SU-DHL-6 (cell line): ENCODE measurements around the gene MALRD1.

Experiments
- H2AFZ ChIP-seq: fragments of 200-600 bp; sonication (generic); 2 replicates; pipeline ENCODE4 v1.6.1; 2014; ENCODE audit warnings: low read depth, mild to moderate bottlenecking, moderate library complexity, mixed read lengths, antibody characterized with exemption, low read length; ENCODE audit not compliant: severe bottlenecking
- H3F3A ChIP-seq: fragments of 200-600 bp; shearing (Covaris generic); 2 replicates; pipeline ENCODE4 v1.6.0; 2016; ENCODE audit warnings: antibody characterized with exemption, mild to moderate bottlenecking; ENCODE audit not compliant: insufficient read depth
- H3K27ac ChIP-seq: fragments of 200-600 bp; sonication (generic); 2 replicates; pipeline ENCODE4 v1.5.1; 2016; ENCODE audit warnings: low read depth, mild to moderate bottlenecking, low read length, moderate library complexity, mixed read lengths
- H3K27me3 ChIP-seq: fragments of 200-600 bp; sonication (generic), shearing (Covaris generic); 2 replicates; pipeline ENCODE4 v1.6.0; 2014; ENCODE audit warnings: mild to moderate bottlenecking, low read length
- H3K36me3 ChIP-seq: fragments of 200-600 bp; sonication (generic); 2 replicates; pipeline ENCODE4 v1.6.1; 2014; ENCODE audit warnings: mild to moderate bottlenecking, low read length, mixed read lengths
- H3K4me2 ChIP-seq: fragments of 300-600, 200-600 bp; shearing (Covaris generic), sonication (generic); 2 replicates; pipeline ENCODE4 v1.6.0; 2014; ENCODE audit warnings: low read length, low read depth, mild to moderate bottlenecking; ENCODE audit not compliant: poor library complexity, severe bottlenecking
- H3K4me3 ChIP-seq: fragments of 200-600 bp; sonication (generic); 2 replicates; pipeline ENCODE4 v1.5.1; 2014; ENCODE audit warnings: antibody characterized with exemption, low read length, mild to moderate bottlenecking, mixed read lengths; ENCODE audit not compliant: insufficient read depth, poor library complexity, severe bottlenecking
- H3K79me2 ChIP-seq: fragments of 200-600 bp; sonication (generic); 2 replicates; pipeline ENCODE4 v1.6.1; 2014; ENCODE audit warnings: mild to moderate bottlenecking, low read length, moderate library complexity; ENCODE audit not compliant: insufficient read depth
- H3K9ac ChIP-seq: fragments of 200-600 bp; sonication (generic); 2 replicates; pipeline ENCODE4 v1.7.0; 2014; ENCODE audit warnings: mild to moderate bottlenecking, low read length
- H3K9me2 ChIP-seq: fragments of 200-600 bp; sonication (generic); replicated peaks from 2 replicates; pipeline ENCODE4 v1.6.1; 2014; ENCODE audit warnings: low read length; ENCODE audit not compliant: insufficient read depth
- H3K9me3 ChIP-seq: fragments of 200-600 bp; sonication (generic); 2 replicates; pipeline ENCODE4 v1.6.1; 2014; ENCODE audit warnings: low read length, mixed read lengths; ENCODE audit not compliant: insufficient read depth
- H4K20me1 ChIP-seq: fragments of 200-600 bp; sonication (generic); 2 replicates; pipeline ENCODE4 v1.6.1; 2014; ENCODE audit warnings: low read depth, mild to moderate bottlenecking, antibody characterized with exemption, low read length, moderate library complexity, mixed read lengths
- EZH2phosphoT487 ChIP-seq: fragments of 200-600 bp; sonication (generic), shearing (Covaris generic); conservative IDR thresholded peaks from 2 replicates; pipeline ENCODE4 v1.6.1; 2018; ENCODE audit warnings: mild to moderate bottlenecking, antibody characterized with exemption, low read length, moderate library complexity, mixed read lengths
- TF ChIP-seq, protein P1 (sequence below): fragments of 200-600 bp; sonication (generic); IDR thresholded peaks from one replicate; pipeline ENCODE4 v1.5.1; 2017; ENCODE audit warnings: antibody characterized with exemption, mild to moderate bottlenecking, low read length, moderate library complexity; ENCODE audit not compliant: insufficient read depth, poor library complexity, severe bottlenecking

MALRD1 gene

DNA sequence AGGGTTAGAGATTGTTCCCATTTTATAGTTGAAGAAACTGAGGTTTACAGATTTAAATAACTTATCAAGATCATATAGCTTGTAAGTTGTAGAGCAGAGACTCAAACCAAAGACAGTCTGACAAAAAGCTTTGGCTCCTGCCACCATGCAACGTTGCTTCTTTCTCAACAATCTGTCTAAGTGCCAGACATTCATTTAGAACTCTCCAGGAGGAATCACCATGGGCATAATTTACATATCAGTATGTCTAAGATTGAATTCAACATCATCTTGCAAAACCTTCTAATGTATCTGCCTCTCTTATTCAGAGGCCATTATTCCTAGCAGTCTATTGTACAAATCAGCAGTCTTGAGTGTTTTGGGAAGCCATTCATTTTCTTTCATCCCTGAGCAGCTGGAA is 604.1 kb downstream of the MALRD1 start:
- Histone ChIP-seq H4K20me1 (no peaks in the 10 kb centered on the region), H3K27ac (no peak overlapping the region), H2AFZ (no peak overlapping the region), H3K36me3 (no peaks in the 10 kb centered on the region; the same call in 1 of the 2 replicates), H3K9me3 (no peaks in the 10 kb centered on the region), H3K4me2 (no peak overlapping the region), H3K9me2 (no peaks in the 10 kb centered on the region), H3F3A (no peaks in the 10 kb centered on the region), H3K9ac (no peak overlapping the region), H3K27me3 (no peaks in the 10 kb centered on the region), H3K79me2 (no peaks in the 10 kb centered on the region), H3K4me3 (no peak overlapping the region)
- TF ChIP-seq EZH2phosphoT487 = no peak
- TF ChIP-seq, protein P1, sequence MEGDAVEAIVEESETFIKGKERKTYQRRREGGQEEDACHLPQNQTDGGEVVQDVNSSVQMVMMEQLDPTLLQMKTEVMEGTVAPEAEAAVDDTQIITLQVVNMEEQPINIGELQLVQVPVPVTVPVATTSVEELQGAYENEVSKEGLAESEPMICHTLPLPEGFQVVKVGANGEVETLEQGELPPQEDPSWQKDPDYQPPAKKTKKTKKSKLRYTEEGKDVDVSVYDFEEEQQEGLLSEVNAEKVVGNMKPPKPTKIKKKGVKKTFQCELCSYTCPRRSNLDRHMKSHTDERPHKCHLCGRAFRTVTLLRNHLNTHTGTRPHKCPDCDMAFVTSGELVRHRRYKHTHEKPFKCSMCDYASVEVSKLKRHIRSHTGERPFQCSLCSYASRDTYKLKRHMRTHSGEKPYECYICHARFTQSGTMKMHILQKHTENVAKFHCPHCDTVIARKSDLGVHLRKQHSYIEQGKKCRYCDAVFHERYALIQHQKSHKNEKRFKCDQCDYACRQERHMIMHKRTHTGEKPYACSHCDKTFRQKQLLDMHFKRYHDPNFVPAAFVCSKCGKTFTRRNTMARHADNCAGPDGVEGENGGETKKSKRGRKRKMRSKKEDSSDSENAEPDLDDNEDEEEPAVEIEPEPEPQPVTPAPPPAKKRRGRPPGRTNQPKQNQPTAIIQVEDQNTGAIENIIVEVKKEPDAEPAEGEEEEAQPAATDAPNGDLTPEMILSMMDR = no peak

DNA sequence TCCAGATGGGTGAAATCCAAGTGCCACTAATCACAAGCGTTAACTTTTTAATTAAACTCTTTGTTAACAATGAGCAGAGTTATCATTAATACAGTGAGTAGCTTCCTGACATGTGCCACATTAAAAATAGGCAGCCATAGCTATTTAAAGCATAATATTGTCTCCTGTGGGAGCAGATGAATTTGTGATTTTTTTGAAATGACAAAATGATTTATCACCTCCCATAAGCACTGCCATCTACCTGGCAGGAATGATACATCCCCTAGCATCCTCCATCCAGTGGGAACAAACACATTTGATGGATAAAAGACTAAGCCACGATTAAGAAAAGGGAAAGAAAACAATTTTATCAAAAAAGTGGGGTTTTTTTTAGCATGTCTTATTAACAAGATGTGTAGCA is 605.3 kb downstream of the MALRD1 start:
- H3K36me3 ChIP-seq = no peaks in the 10 kb centered on the region; the same call in 1 of the 2 replicates
- H3K27me3 ChIP-seq = no peaks in the 10 kb centered on the region
- H2AFZ ChIP-seq = no peak overlapping the region
- H3K9me2 ChIP-seq = no peaks in the 10 kb centered on the region
- H3K27ac ChIP-seq = no peak overlapping the region
- H3K9ac ChIP-seq = no peak overlapping the region
- H3K4me2 ChIP-seq = no peak overlapping the region
- no peak for TF ChIP-seq EZH2phosphoT487
- TF ChIP-seq, protein P1 = no peak
- H4K20me1 ChIP-seq = no peaks in the 10 kb centered on the region
- H3K79me2 ChIP-seq = no peaks in the 10 kb centered on the region
- no peaks in the 10 kb centered on the region for H3F3A ChIP-seq
- no peaks in the 10 kb centered on the region for H3K9me3 ChIP-seq
- no peak overlapping the region for H3K4me3 ChIP-seq

DNA sequence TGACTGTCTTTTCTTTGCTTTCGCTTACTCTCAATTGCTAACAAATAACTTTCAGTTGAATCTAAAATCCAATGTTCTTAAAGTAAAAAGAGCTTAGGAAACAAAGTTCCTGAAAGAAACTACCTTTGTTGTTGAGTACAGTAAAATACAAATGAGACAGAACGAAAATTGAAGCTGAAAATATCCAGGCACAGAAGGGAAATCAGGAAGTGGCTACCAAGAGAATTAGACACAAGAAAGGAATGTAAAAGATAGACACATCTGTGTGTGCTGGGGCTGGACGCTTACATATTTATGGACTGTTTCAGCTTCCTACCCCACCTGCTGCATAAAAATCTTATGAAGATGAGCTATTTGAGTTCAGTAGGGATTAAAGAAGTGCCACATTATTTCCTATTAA is 606.0 kb downstream of the MALRD1 start:
- Histone ChIP-seq H3K27me3 (no peaks in the 10 kb centered on the region), H3K9ac (no peak overlapping the region)

More for the DNA sequence above, 606.0 kb downstream of the MALRD1 start:
- TF ChIP-seq EZH2phosphoT487 = no peak
- TF ChIP-seq, protein P1 = no peak
- no peak overlapping the region for H2AFZ ChIP-seq
- H3K4me3 ChIP-seq = no peak overlapping the region
- no peaks in the 10 kb centered on the region for H3K79me2 ChIP-seq
- H3K9me2 ChIP-seq = no peaks in the 10 kb centered on the region
- H3K27ac ChIP-seq = no peak overlapping the region
- H3K9me3 ChIP-seq = no peaks in the 10 kb centered on the region
- no peaks in the 10 kb centered on the region for H4K20me1 ChIP-seq
- no peaks in the 10 kb centered on the region; the same call in 1 of the 2 replicates for H3K36me3 ChIP-seq
- no peak overlapping the region for H3K4me2 ChIP-seq
- no peaks in the 10 kb centered on the region for H3F3A ChIP-seq
